ENCODE results near the gene PCLAF. TPM values are rescaled to one million over a fixed set of nuclear protein-coding genes. Genes with fewer than 3 reads are reported as not detected.

PCLAF gene
- total and polyA plus RNA-seq, 2 of the 13 experiments (the other 11 are each of a cell fraction or from before 2014, with no cell fraction given): 98.6 to 98.9 TPM

DNA sequence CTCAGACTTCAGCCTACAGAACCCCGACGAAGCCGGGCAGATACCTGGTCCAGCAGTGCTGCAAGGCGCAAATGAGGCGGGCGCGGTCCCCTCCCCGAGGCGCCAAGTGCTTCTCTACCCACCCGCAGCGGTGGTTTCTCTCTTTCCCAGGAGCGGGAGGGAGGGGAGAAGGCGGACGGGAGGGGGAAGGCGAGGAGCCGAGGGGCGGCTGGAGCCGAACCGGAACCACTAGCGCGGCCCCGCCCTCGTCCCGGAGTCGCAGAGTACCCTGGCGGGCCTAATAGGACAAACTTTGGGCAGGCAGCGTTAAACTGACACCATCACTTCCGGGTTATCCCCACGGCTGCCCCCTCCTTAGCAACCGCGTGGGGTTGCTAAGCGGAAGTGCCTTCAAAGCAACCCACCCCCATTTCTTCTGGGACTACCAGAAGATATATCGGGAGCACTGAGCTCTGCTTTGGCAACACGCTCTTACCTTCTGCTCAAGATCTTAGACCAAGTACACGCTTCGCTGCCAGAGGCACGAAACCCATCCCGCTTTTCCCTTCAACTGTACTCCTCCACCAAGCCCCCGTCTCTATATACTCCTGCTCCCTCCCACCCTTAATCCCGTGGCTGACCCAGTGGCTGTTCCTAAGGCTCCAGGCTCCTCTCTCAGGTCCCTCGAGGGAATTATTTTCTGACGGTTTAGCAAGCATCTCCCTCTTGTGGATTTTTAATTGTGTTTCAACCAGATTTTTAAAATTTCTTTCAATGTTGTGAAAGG is 25.1 kb downstream of the PCLAF start, which contains the start of gene CSNK1G1:
TSS of gene CSNK1G1 (minus strand) at position 230 of the 766 bp plus-strand sequence. CDS start 55,674 bp downstream, outside the sequence.
- H3K4me2 ChIP-seq (ENCODE audit: low read depth, low read length): peak within 1 kb of the TSS; percentile 89
- peaks cover 20% of the 10 kb centered on the region for H3K79me2 ChIP-seq (ENCODE audit: insufficient read depth, low read length)
- no peaks in the 10 kb centered on the region for H4K20me1 ChIP-seq (ENCODE audit: insufficient read depth, low read length)
- H3K4me3 ChIP-seq (replicated peaks in 1 of 3; ENCODE audit: insufficient read depth in 1 of 3, low read depth in 2 of 3, low read length in 3 of 3): peak within 1 kb of the TSS; percentile 85 to 95 (median 94)
- H2AFZ ChIP-seq (ENCODE audit: low read length): peak within 1 kb of the TSS; percentile 81
- H3K27ac ChIP-seq (ENCODE audit: extremely low read length, insufficient read depth, low read length): peak within 1 kb of the TSS; percentile 64
- H3K36me3 ChIP-seq (replicated peaks in 1 of 2; ENCODE audit: control insufficient read depth in 1 of 2, insufficient read depth in 2 of 2, low read length in 2 of 2): no peaks in the 10 kb centered on the region; a peak in 1 of 5 replicates
- intact Hi-C loops (cut with micrococcal nuclease; ENCODE audit: unreplicated experiment) (loop anchor here (1.0 to 5.0 kb wide), 4 partner anchors 31 to 194 kb away; partner anchors contain the start of genes PPIB and TRIP4), in situ Hi-C loops (cut with HindIII; ENCODE audit: extremely low pct_ligation_motif_present, low pct_unique_long_range_greater_than_20kb) (loop anchor here (5.0 kb wide), 1 partner anchor 149 kb away; no protein-coding TSS in a partner anchor)
- ChIA-PET CTCF (ENCODE audit: low intra/inter-chr PET ratio, low total read pairs) (interaction anchor here (2.0 kb wide), 1 partner anchor 146 kb away, joined by 7 read pairs; no protein-coding TSS in a partner anchor), POLR2A (interaction anchor here (1.0 to 2.1 kb wide), 4 partner anchors 11 to 193 kb away, joined by 3 to 12 read pairs (median 4); partner anchors contain the start of genes PPIB and TRIP4)
- H3K4me1 ChIP-seq (ENCODE audit: insufficient read depth, low read length): peaks cover 19% of the 10 kb centered on the region
- DNase-seq (ENCODE audit: low spot score) (peak; percentile 96), ATAC-seq (peak; percentile 98), FAIRE-seq (peak; percentile 87)
- BruUV-seq (replicated peaks): no TSS peak
- H3K27me3 ChIP-seq (ENCODE audit: control insufficient read depth in 1 of 2, insufficient read depth in 2 of 2, low read length in 2 of 2): no peaks in the 10 kb centered on the region; a peak in 1 of 5 replicates
- 2% methylated on average over 13 of the region's 42 CpGs for WGBS (ENCODE audit: low lambda C conversion rate)
- peak within 1 kb of the TSS; percentile 83 for H3K9ac ChIP-seq (ENCODE audit: insufficient read depth, low read depth, low read length)
- no peaks in the 10 kb centered on the region for H3K9me3 ChIP-seq (ENCODE audit: low read length)
- TF ChIP-seq ZC3H13 (CRISPR knock-in tag; IDR thresholded peaks at IDR 0.05): no peak
- peak; percentile 58; the same call in 1 of the 2 replicates for TF ChIP-seq FOXK1 (CRISPR knock-in tag; IDR thresholded peaks at IDR 0.05; ENCODE audit: borderline replicate concordance, low read depth)
- no peak for TF ChIP-seq KDM3A (CRISPR knock-in tag; IDR thresholded peaks at IDR 0.05; ENCODE audit: low read depth)
- TF ChIP-seq, protein P1, sequence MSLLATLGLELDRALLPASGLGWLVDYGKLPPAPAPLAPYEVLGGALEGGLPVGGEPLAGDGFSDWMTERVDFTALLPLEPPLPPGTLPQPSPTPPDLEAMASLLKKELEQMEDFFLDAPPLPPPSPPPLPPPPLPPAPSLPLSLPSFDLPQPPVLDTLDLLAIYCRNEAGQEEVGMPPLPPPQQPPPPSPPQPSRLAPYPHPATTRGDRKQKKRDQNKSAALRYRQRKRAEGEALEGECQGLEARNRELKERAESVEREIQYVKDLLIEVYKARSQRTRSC (CRISPR knock-in tag; IDR thresholded peaks at IDR 0.05; ENCODE audit: low read depth): no peak
- TF ChIP-seq, protein P2, sequence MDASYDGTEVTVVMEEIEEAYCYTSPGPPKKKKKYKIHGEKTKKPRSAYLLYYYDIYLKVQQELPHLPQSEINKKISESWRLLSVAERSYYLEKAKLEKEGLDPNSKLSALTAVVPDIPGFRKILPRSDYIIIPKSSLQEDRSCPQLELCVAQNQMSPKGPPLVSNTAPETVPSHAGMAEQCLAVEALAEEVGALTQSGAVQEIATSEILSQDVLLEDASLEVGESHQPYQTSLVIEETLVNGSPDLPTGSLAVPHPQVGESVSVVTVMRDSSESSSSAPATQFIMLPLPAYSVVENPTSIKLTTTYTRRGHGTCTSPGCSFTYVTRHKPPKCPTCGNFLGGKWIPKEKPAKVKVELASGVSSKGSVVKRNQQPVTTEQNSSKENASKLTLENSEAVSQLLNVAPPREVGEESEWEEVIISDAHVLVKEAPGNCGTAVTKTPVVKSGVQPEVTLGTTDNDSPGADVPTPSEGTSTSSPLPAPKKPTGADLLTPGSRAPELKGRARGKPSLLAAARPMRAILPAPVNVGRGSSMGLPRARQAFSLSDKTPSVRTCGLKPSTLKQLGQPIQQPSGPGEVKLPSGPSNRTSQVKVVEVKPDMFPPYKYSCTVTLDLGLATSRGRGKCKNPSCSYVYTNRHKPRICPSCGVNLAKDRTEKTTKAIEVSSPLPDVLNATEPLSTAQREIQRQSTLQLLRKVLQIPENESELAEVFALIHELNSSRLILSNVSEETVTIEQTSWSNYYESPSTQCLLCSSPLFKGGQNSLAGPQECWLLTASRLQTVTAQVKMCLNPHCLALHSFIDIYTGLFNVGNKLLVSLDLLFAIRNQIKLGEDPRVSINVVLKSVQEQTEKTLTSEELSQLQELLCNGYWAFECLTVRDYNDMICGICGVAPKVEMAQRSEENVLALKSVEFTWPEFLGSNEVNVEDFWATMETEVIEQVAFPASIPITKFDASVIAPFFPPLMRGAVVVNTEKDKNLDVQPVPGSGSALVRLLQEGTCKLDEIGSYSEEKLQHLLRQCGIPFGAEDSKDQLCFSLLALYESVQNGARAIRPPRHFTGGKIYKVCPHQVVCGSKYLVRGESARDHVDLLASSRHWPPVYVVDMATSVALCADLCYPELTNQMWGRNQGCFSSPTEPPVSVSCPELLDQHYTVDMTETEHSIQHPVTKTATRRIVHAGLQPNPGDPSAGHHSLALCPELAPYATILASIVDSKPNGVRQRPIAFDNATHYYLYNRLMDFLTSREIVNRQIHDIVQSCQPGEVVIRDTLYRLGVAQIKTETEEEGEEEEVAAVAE (CRISPR knock-in tag; IDR thresholded peaks at IDR 0.05; ENCODE audit: borderline replicate concordance): 0 out of 2 replicates have a peak, but pooled peaks have one; percentile 19
- peak; percentile 43; the same call in 1 of the 2 replicates for TF ChIP-seq ATF2 (CRISPR knock-in tag; IDR thresholded peaks at IDR 0.05)
- peak; percentile 96 for TF ChIP-seq RFX3 (CRISPR knock-in tag; IDR thresholded peaks at IDR 0.05)
- TF ChIP-seq KDM1A (CRISPR knock-in tag; IDR thresholded peaks at IDR 0.05): no peak
- 0 out of 2 replicates have a peak, but pooled peaks have one; percentile 60 for TF ChIP-seq ZBED4 (CRISPR knock-in tag; IDR thresholded peaks at IDR 0.05; ENCODE audit: borderline replicate concordance)

Data from HepG2 (cell line).